SKM-1 treated with dmso at 0.1 percent for 144 hours (cell line): ENCODE measurements around the gene MRPL20.
"Not testable (repeated sequence)": the region's sequence is repeated elsewhere in the genome, so short reads cannot be mapped to it uniquely, and the experiment has no call there.

ENCODE experiments used
- DNase-seq: peaks from one replicate; lab custom pipeline; 2025; ENCODE audit not compliant: unreplicated experiment; lab: John Stamatoyannopoulos, UW

Gene MRPL20

DNA sequence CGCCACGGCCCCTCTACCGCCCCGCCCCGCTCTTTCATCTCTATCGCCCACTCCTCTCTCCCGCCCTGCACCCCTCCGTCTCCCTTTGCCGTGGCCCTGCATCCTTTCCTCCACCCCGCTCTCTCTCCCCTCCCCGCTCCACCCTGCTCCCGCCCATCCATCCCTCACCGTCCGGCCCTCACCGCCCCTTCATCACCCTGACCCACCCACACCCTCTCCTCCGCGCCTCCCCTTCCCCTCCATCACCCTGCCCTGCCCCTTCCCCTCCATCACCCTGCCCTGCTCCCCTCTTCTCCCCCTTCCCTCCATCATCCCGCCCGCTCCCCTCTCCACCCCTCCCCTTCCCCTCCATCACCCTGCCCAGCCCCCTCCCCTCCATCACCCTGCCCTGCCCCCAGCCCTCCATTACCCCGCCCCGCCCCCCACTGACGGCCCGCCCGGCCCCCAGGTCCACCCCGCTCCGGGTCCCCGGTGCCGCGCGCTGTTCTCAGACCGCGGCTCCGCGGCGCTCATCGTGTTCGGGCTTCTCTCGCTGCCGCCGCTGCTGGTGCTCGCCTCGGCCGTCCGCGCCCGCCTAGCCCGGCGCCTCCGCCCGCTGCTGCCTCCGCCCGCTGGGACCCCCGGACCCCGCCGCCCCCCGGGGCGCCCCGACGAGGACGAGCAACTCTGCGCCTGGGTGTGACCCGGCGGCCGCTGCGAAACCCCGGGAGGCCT lies 20.2 kb upstream of the MRPL20 start:
- DNase-seq = no peak

- DNase-seq = no peak
These were observed 19.5 kb upstream of the MRPL20 start for GRCh38 chr1:1426496-1427105.

GRCh38 chr1:1425753-1426495 lies 18.8 kb upstream of the MRPL20 start:
- no peak for DNase-seq

DNA sequence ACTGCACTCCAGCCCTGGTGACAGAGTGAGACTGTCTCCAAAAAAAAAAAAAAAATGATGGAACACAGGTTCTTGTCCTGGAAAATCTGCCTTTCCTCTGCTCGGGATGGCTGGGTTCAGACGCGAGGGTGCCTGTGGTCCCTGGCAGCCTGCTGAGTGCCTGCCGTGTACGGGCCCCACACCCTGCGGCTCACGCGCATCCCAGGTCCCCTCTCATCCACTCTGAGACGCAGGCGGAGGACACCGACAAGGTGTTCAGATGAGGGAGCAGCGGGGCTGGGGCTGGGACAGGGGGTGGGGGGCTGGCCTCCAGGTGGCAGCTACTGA lies 18.3 kb upstream of the MRPL20 start:
- DNase-seq = no peak

DNA sequence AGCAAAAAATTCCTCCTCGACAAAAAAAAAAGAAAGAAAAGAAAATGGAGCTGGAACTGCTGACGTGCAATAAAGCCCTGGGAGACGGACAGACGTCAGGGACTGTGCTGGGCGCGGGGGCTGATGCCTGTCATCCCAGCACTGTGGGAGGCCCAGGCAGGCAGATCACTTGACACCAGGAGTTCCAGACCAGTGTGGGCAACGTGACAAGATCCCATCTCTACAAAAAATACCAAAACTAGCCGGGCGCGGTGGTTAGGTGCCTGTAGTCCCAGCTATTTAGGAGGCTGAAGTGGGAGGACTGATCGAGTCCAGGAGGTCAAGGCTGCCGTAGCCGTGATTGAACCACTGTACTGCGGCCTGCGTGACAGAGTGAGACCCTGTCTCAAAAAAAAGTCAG lies 17.6 kb upstream of the MRPL20 start:
- no peak for DNase-seq

DNA sequence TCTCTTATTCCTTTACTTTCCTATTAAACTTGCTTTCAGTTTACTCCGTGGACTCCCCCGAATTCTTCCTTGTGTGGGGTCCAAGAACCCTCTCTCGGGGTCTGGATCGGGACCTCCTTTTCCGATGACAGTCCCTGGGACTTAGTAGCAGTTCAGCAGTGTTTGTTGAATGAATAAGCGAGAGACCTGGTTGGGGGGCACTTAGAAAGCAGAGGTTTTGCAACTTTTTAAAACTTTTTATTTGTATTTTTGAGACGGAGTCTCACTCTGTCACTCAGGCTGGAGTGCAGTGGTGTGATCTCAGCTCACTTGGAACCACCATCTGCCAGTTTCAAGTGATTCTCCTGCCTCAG lies 16.1 kb upstream of the MRPL20 start:
- no peak for DNase-seq

- no peak for DNase-seq
These were observed 15.6 kb upstream of the MRPL20 start for GRCh38 chr1:1422465-1423244.

- DNase-seq = no peak
These were observed 14.9 kb upstream of the MRPL20 start for GRCh38 chr1:1421907-1422464.

GRCh38 chr1:1421147-1421906 lies 14.2 kb upstream of the MRPL20 start, which contains the start of gene ANKRD65:
Gene ANKRD65, minus strand, starts transcription at chr1:1421276. Its CDS starts 271 bp downstream, at chr1:1421005.
- DNase-seq = no peak

DNA sequence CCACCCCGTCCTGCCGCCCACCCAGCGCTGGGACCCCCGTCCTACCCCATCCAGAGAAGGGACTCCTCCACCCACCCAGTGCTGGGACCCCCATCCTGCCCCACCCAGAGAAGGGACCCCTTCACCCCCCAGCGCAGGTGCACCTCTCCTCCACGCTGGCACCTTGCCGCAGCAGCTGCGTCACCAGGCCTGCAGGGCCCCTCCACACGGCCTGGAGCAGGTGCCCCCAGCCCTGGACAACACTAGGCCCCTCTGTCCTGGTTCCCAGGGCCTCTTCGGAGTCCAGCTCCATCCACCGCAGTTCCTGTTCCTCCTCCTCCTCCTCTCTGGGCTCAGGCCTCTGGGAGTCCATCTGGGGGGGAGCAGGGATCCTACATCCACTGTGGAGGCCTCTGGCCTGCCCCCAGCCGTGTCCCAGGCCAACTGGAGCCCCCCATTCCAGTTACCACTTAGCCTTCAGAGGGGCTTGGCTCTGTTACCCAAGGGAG lies 13.6 kb upstream of the MRPL20 start:
- DNase-seq = no peak

GRCh38 chr1:1419813-1420653 lies 12.9 kb upstream of the MRPL20 start:
- DNase-seq = no peak

DNA sequence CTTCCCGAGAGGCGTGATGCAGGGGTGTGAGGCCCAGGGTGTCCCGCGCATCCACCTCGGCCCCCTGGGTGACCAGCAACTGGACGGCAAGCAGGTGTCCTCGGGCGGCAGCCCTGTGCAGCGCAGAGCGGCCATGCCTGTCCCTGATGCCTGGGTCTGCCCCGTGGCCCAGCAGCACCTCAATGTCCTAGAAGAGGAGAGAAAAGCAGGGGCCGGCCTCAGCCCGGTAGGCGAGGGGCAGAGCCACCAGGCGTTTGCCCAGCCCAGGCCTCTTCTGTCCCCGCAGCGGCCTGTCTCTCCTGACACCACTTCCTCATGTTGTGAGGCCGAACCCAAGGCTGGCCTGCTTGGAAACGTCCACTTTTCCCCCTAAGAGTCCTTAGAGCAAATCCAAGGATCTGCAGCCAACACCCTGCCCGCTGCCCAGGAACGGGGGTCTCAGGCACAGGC lies 12.3 kb upstream of the MRPL20 start:
- DNase-seq = no peak

- no peak for DNase-seq
These were observed 11.6 kb upstream of the MRPL20 start for GRCh38 chr1:1418464-1419362.

DNA sequence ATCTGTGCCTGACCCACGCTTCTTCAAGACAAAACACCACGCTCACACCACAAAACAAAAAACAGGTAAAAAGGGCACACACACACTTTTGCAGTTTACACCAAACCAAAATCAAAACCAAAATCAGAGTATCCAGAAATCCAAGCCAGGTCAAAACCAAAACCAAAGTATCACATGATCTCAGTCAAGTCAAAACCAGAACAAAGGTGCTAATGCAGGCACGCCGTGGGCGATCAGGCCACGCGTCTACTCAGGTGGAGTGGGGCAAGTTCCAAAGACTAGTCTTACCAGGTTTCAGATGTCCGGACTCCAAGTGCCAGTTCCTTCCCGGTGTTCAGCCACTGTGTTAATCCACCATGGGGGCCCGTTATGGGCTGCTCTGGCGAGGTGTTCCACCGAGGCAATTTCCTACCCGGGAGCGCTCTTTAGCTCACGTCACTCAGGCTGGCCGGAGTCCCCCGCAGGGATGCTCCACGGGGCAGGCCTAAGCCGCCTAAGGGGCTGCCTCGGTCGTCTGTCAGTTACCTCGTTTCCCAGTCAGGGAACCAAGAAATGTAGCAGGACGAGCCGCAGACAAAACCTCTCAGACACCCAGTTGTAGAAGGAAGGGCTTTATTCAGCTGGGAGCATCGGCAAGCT lies 10.9 kb upstream of the MRPL20 start:
- DNase-seq = not testable (repeated sequence)

DNA sequence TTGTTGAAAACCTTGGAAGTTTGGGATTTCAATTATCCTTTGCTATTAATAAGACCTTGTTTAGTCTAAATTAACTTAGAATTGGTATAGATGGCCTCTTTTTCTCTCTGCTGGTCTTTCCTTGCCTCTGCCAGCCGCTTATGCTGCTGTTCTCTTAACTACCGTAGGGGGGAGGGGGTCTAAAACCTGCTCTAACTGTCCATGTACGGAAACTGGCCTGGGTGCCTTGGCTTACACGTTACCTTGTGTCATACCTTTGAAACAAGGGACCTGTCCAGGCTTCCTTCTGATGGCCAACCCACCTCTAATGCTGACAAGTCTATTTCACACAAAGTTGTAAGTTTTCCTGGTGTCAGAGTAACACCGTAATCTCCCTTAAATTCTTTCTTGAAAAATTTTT lies 10.3 kb upstream of the MRPL20 start:
- DNase-seq = not testable (repeated sequence)

- DNase-seq = no peak
These were observed 8.7 kb upstream of the MRPL20 start for GRCh38 chr1:1415751-1416150.

DNA sequence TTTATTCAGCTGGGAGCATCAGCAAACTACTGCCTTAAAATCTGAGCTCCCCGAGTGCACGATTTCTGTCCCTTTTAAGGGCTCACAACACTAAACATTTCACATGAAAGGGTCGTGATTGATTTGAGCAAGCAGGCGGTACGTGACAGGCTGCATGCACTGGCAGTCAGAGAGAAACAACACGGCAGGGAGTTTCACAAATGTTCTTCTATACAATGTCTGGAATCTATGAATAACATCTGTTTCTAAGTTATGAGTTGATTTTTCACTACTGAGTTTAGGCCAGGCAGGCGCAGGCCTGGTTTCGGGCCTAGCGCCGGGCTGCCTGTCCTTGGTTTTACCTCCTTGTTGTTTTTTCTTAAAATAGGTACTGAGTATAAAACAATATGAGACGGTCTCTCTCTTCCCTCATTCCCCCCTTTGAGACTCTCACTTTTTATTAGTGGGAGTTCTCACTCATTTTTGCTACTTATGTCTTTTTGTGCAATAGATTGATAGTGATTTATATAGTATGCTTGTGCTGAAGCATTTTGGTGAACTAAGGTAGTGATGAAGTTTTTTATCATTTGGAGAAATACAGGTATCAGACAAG lies 5.3 kb upstream of the MRPL20 start:
- not testable (repeated sequence) for DNase-seq
